ENCODE data around the gene OPCML.

The OPCML gene

DNA sequence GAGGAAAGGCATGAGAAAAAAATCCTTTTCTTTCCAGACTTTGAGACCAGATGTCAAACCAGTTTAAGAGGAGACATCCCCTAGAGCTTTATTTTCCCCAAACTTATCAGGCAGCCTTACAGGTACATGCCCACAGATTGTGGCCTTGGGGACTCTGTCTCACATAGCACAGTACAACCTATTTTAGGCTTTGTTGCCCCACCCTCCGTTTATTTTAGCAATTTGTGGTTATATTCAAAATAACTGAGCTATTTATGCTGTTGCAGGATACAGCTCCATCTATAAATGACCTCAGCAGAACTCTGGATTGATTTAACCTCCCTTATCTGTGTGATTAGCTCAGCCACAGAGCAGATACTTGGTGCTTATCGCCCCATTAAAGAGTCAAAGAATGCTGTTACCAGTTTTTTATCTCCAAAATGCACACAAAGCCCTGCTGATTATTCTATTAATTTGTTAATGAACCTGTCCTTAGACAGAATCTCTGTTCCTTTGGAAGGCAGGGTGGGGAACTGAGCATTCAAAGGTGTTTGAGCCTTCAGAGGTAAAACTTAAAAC, 525.2 kb downstream of the OPCML start:
- H3K4me3 ChIP-seq (replicated peaks; ENCODE audit: low read depth, low read length), result no peak overlapping the region
- TF ChIP-seq, protein P1, sequence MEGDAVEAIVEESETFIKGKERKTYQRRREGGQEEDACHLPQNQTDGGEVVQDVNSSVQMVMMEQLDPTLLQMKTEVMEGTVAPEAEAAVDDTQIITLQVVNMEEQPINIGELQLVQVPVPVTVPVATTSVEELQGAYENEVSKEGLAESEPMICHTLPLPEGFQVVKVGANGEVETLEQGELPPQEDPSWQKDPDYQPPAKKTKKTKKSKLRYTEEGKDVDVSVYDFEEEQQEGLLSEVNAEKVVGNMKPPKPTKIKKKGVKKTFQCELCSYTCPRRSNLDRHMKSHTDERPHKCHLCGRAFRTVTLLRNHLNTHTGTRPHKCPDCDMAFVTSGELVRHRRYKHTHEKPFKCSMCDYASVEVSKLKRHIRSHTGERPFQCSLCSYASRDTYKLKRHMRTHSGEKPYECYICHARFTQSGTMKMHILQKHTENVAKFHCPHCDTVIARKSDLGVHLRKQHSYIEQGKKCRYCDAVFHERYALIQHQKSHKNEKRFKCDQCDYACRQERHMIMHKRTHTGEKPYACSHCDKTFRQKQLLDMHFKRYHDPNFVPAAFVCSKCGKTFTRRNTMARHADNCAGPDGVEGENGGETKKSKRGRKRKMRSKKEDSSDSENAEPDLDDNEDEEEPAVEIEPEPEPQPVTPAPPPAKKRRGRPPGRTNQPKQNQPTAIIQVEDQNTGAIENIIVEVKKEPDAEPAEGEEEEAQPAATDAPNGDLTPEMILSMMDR (IDR thresholded peaks at IDR 0.05; ENCODE audit: low read length, missing control alignments), result no peak
- DNase-seq (ENCODE audit: low read depth), result no peak

DNA sequence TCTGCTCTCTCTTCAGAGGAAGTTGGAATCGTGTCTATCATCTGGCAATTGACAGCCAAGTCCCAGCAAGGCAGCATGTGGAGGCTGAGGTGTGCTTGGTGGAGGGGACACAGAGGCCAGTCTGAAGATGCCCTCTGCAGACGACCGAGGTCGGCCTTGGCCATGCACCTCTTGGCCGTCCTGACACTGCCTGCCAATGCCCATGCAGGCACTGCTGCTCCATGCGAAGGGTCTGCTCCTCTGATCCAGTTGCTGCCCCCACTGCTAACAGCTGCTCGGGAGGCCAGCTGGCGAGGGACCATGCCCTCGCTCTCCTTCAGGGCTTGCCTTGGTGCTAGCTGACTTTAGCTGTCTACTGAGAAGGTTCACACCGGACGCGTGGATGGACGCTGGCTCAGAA, 527.9 kb downstream of the OPCML start:
- no peak overlapping the region for H3K4me3 ChIP-seq (replicated peaks; ENCODE audit: low read depth, low read length)
- DNase-seq (ENCODE audit: low read depth), result no peak
- TF ChIP-seq, protein P1 (IDR thresholded peaks at IDR 0.05; ENCODE audit: low read length, missing control alignments), result no peak

DNA sequence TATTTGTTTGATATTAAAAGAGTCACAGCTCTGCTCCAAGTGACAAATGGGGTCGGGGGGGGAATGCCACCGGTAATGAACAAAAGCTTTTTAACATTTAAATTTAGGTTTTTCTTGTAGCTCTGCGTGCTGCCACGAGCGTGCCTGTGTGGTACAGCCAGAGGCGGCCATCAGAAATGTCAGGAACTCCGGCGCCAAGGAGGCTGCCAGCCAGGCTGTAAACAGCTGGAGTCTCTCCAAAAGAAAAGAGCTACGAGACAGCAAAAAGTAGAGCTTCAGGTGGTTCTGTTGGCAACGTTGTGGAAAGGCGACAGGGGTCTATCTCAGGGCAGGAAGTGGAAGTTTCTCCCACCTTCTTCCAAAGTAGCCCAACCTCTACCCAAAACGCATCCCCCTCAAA, 532.8 kb downstream of the OPCML start:
- H3K4me3 ChIP-seq (replicated peaks; ENCODE audit: low read depth, low read length), result no peak overlapping the region
- TF ChIP-seq, protein P1 (IDR thresholded peaks at IDR 0.05; ENCODE audit: low read length, missing control alignments), result no peak

DNA sequence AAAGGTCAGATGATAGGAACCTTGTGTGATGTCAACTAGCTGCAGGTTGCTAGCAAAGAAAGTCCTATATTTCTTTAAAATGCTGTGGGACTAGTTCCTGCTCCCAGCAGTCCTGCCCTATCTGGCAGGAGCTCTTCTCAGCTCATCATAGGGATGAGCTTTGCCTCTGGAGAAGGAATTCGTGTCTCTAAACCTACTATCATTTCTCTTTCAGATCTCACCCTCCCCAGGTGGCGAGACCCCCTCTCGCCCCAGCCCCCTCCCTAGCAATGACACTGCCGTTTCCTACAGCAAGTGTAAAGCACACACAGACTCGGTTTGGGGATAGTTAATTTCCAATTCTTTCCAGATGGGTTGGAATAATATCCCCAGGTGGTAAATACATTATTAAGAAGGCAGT, 533.3 kb downstream of the OPCML start:
- TF ChIP-seq, protein P1 (IDR thresholded peaks at IDR 0.05; ENCODE audit: low read length, missing control alignments), result no peak
- H3K4me3 ChIP-seq (replicated peaks; ENCODE audit: low read depth, low read length), result no peak overlapping the region
- DNase-seq (ENCODE audit: low read depth), result no peak

More for the DNA sequence above, 532.8 kb downstream of the OPCML start:
- DNase-seq (ENCODE audit: low read depth), result no peak

DNA sequence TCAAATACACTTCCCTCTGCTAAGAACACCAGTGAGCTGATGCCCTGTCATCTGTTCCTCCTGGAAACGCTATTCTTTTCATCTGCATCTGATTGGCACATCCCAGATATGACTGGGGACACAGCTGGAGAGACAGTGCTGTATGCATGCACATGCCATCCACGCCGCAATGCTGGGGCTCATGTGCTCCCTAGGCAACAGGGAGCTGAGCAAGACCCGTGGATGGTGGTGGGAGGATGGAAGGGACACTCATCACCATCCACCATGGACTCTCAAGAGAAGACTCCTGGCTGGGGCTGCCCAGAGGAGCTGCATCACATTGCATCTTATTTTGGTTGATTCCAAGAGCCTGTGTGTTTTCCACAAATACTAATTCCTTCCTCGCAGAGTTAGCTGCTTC, 534.9 kb downstream of the OPCML start:
- DNase-seq (ENCODE audit: low read depth), result no peak
- no peak overlapping the region for H3K4me3 ChIP-seq (replicated peaks; ENCODE audit: low read depth, low read length)
- TF ChIP-seq, protein P1 (IDR thresholded peaks at IDR 0.05; ENCODE audit: low read length, missing control alignments), result no peak

DNA sequence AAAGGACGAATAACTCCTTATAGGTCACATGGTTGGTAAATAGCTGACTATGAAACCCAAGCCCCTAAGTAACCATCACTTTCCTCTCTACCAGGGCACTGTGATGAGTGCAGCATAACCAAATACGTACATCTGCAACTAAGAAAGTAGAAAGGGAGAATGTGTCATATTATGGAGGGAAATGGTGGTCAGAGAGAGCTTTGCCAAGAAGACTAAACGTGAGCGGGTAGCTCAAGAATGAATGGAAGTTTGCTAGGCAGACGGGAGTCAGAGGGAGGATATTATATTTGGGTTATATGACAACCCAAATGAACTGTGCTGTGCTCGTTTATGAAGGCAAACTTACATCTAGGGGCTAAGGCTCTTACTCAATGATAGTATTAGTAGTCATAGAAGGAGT, 537.3 kb downstream of the OPCML start:
- no peak overlapping the region for H3K4me3 ChIP-seq (replicated peaks; ENCODE audit: low read depth, low read length)
- TF ChIP-seq, protein P1 (IDR thresholded peaks at IDR 0.05; ENCODE audit: low read length, missing control alignments), result no peak
- DNase-seq (ENCODE audit: low read depth), result no peak

DNA sequence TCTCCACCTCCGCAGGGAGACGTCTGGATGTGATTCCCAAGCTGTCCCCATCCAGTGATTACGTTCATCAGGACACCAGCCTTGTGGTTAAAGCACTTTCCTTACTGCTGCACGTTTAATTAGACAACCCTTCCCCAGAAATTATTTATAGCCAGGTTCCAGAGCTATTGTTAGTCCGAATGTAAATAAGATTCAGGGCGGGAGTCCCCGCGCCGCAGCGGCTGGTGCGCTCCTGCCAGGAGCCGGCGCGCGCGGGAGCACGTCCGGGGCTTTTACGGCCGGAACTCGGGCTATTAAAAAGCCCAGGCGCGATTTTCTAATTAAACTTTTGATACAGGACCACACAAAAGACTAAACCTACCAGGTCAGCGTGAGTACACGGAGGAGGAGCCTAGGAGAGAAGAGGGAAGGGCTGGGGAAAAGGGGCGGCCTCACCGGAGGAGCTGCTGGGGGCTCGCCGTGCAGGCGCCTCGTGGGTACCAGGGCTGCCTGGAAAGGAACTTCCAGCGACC, 538.3 kb downstream of the OPCML start:
- no peak for DNase-seq (ENCODE audit: low read depth)
- TF ChIP-seq, protein P1 (IDR thresholded peaks at IDR 0.05; ENCODE audit: low read length, missing control alignments), result no peak
- no peak overlapping the region for H3K4me3 ChIP-seq (replicated peaks; ENCODE audit: low read depth, low read length)
